HFF-Myc (cell line): ENCODE data around the gene TPD52L3.

ENCODE experiments used
- DNase-seq: peaks from one replicate; pipeline ENCODE4 v3.0.0-alpha.2; 2011; ENCODE audit warnings: low read depth; ENCODE audit errors: extremely low read depth
- H3K4me3 ChIP-seq: replicated peaks from 2 replicates; pipeline ENCODE4 v1.5.1; 2011; ENCODE audit warnings: low read depth, mild to moderate bottlenecking, control low read depth, low read length
- CTCF ChIP-seq: IDR thresholded peaks from 2 replicates; pipeline ENCODE4 v1.5.1; 2012; ENCODE audit warnings: mild to moderate bottlenecking, low read depth, low read length, control low read depth; ENCODE audit errors: missing control alignments

TPD52L3 gene

DNA sequence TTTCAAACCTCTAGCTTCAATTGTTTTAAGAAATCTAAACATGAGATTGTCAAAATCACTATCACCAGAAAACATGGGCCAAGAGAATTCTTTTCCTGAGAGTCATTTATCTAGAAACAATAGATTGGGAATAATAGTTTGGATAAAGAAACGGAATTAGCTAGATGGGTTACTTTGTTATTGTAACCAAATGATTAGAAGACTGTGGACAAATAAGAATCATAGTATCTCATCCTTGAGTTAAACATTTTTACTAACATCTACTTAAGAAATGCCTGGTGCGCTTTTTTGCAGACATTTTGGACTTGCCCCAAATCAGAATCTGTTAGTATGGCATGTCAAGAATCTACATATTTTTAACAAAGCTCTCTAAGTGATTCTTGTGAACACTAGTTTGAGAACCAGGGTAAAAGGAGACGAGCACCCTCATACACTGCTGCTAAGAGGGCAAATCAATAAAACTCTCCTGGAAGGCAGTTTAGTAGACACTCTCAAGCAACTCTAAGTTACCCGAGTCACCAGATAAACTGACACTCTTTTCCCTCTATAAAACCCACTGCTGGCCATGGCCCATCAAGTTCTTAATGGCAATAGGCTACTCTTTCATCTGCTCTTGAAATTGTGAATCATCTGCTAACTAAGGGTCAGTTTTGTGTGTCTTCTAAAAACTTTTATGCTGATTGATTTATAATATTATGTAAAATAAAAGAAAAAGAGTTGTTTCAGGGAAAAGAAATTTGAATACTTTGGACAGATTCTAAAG is 39.1 kb downstream of the TPD52L3 start:
- no peak for TF ChIP-seq CTCF
- no peak for DNase-seq
- H3K4me3 ChIP-seq = no peak overlapping the region

DNA sequence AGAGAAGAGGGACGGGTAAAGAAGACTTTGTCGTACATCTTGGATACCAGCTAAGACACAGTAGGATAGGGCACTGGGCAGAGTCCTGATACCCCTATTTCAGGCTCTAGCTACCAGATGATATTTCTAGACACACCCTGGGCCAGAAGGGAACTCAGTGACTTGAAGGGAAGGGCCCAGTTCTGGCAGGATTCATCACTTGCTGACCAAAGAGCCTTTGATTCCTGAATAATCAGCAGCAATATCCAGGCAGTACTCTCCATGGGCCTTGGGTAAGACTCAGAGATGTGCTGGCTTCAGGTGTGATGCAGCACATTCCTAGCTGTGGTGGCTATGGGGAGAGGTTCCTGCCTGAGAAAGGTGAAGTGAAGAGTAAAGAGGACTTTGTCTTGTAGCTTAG is 40.7 kb downstream of the TPD52L3 start:
- TF ChIP-seq CTCF = no peak
- H3K4me3 ChIP-seq = no peak overlapping the region
- DNase-seq = no peak
